T47D (cell line): Measurements from ENCODE around the gene HOXD13.

Source experiments
- DNase-seq, 2 experiments: peaks; one replicate each; pipeline versions ENCODE4 v3.0.0 to v3.0.0-alpha.2; 2011 to 2012; ENCODE audit warnings: low read depth in 1 of 2, low spot score in 1 of 2
- JUND ChIP-seq: IDR thresholded peaks from 2 replicates; pipeline ENCODE4 v1.6.1; 2012; ENCODE audit warnings: low read depth
- in situ Hi-C: cut with HindIII; loops from 2 replicates; pipeline ENCODE4 v1.10.0; 2016; ENCODE audit warnings: low sequenced_read_pairs, low pct_unique_long_range_greater_than_20kb

Gene HOXD13

GRCh38 chr2:176083796-176084261 lies 8.7 kb upstream of the HOXD13 start, which contains the start of gene EVX2:
EVX2 (minus strand) TSS chr2:176083962; CDS start chr2:176083776, 186 bp downstream.
- no peak for DNase-seq
- TF ChIP-seq JUND = no peak
- in situ Hi-C loops = no loop called here

GRCh38 chr2:176084611-176085119 lies 7.9 kb upstream of the HOXD13 start:
- no peak for DNase-seq
- in situ Hi-C loops = no loop called here
- TF ChIP-seq JUND = no peak

GRCh38 chr2:176085120-176085788 lies 7.3 kb upstream of the HOXD13 start:
- DNase-seq = no peak
- TF ChIP-seq JUND = no peak
- in situ Hi-C loops = no loop called here

- TF ChIP-seq JUND = no peak
- in situ Hi-C loops = no loop called here
- DNase-seq = peak; percentile 59 to 83
Measured at GRCh38 chr2:176085861-176086771, 6.4 kb upstream of the HOXD13 start.

DNA sequence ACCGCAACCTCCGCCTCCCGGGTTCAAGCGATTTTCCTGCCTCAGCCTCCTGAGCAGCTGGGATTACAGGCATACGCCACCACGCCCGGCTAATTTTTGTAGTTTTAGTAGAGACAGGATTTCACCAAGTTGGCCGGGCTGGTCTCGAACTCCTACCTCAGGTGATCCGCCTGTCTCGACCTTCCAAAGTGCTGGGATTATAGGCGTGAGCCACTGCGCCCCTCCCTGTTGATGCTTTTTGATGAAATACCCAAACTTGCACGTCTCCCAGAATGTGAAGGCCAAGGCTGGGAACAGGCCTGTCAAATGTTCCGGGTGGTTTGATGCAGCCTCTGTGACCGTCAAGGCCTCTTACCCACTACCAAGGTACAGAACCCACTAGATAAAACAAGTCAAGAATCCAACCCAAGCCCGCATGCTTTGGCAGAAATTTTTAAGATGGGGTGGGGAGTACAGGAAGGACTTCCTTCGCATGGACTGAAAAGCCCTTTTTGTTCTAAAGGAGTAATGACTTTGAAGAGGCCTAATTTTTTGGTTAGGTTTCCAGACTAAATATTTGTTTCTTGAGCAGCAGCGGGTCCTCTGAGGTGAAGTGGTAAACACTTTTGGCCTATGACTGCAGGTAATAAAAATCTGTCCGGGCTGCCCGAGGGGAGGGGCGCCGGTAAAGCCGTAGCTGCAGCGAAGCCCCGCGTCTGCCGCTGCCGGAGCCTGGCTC lies 5.0 kb upstream of the HOXD13 start:
- in situ Hi-C loops = no loop called here
- no peak for TF ChIP-seq JUND
- no peak for DNase-seq

DNA sequence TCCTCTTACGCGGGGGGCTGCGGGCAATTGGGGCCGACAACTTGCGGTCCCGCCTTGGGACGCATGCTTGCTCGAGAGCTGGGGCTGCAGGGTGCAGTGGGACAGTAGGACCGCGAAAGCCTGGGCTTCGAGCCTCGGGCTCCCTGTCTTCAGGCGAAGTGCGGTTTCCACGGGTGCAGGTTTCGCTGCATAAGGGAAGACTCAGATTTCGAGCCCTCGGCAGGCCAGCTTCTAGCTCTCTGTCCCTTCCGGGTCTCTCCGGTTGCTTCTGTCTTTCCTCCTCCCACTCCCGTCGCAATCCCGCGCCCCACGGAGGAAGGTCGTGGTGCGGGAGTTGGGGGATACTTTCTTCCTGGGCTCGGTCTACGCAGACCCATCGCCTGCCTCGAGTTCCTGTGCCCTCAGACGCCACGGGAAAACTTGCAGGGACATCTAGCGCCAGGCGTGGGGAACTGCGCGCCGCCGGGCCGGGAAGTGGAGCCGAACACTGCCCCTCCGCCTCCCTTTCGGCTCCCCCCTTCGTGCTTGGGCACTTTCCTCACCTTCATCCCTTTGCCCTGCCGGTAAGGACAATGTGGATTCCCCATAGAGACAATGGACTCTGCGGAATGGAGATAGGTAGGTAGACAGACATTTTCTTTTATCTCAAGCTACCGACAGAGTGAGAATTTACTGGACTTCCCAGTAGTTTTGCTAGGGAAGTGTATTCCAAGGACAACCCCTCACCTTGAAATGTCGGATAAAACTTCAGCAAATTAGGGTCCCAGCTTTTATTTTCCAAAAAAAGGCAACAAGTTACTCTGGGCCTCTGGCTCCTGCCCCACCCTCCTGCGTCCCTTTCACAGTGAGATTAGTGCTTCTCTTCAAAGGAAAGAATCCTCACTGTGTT lies 4.2 kb upstream of the HOXD13 start:
- in situ Hi-C loops = no loop called here
- DNase-seq = peak; percentile 68 to 93
- TF ChIP-seq JUND = no peak

DNA sequence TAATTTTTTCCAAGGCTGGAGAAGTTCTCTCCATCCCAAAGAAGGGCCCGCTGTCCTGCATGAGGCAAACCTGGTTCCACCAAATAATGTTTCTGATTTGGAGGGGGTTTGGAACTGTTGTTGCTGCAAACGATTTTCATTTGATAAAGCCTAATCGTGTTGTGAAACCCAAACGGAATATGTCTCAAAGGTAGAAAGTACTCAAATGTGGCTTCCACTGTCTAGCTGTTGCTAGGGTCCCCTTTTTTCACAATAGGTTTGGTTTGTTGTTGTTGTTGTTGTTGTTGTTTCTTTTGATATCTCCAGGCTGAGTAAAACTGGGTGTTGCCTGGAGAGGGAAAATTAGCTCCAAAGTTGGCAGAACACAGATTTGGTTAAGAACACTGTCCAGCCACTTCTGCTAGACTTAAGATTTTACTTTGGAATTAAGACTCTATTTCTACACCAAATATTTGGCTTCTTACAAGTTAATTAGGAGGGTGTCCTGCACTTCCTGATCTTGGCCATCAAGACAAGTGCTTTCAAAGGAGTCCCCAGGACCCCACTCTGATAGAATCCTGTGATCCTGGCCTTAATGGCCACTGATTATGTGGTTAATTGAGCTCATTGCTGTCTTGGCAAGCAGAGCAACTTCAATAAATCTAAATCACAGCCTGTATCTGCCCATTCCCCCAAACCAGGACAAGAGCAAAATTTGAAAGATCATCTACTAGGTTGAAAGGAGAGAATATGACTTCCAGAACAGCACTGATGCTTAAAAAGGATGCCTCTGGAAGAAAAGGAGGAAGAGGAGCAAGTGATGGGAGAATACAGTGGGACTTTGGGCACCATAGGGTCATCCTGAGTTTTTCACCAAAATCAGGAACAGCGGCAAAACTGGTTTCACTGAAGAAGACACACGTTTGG lies 3.3 kb upstream of the HOXD13 start:
- no peak for TF ChIP-seq JUND
- no peak for DNase-seq
- in situ Hi-C loops = no loop called here

- TF ChIP-seq JUND = no peak
- in situ Hi-C loops = no loop called here
Measured at GRCh38 chr2:176089843-176090395, 2.6 kb upstream of the HOXD13 start.

DNA sequence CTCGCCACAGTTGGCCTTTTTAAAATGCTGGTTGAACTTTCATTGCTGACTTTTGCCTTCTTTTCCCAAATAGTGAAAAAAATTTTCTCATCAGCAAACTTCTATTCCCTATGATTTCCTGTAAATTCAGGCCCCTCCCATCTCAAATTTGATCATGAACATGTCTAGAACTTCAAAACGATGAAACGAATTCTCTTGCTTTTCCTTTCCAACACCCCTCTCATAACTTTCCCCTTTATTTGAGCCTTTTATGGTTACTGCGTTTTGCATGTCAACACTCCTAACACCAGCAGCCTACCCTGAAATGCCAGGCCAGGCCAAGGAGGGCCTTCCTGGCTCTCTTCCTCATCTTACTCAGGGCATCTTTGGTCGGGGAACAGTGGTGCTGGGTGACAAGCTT lies 1.7 kb upstream of the HOXD13 start:
- TF ChIP-seq JUND = no peak
- in situ Hi-C loops = no loop called here
- DNase-seq = no peak

More at GRCh38 chr2:176089843-176090395, 2.6 kb upstream of the HOXD13 start:
- DNase-seq = no peak
